ENCODE measurements around the gene IL1RL2.
A peak's percentile ranks its signal among the peaks of the same experiment; 100 is the strongest.

The IL1RL2 gene

GRCh38 chr2:102237176-102237575 is 50.4 kb downstream of the IL1RL2 start:
- H3K4me1 Mint-ChIP-seq, result peaks cover 41% of the 10 kb centered on the region

GRCh38 chr2:102238039-102238756 is 51.4 kb downstream of the IL1RL2 start:
- H3K36me3 Mint-ChIP-seq, result no peaks in the 10 kb centered on the region
- no peaks in the 10 kb centered on the region for H3K9me3 Mint-ChIP-seq
- H3K4me3 Mint-ChIP-seq, result no peak overlapping the region
- H3K27ac Mint-ChIP-seq, result peak overlapping the region; percentile 81
- peaks cover 41% of the 10 kb centered on the region for H3K4me1 Mint-ChIP-seq
- no peaks in the 10 kb centered on the region for H3K27me3 Mint-ChIP-seq

More at GRCh38 chr2:102237176-102237575, 50.4 kb downstream of the IL1RL2 start:
- Mint-ChIP-seq H3K27me3 (no peaks in the 10 kb centered on the region), H3K9me3 (no peaks in the 10 kb centered on the region), H3K4me3 (no peak overlapping the region), H3K27ac (no peak overlapping the region), H3K36me3 (no peaks in the 10 kb centered on the region)

GRCh38 chr2:102238778-102239177 is 52.0 kb downstream of the IL1RL2 start:
- H3K27me3 Mint-ChIP-seq, result no peaks in the 10 kb centered on the region
- H3K4me3 Mint-ChIP-seq, result no peak overlapping the region
- H3K4me1 Mint-ChIP-seq, result peaks cover 39% of the 10 kb centered on the region
- peak overlapping the region; percentile 89 for H3K27ac Mint-ChIP-seq
- no peaks in the 10 kb centered on the region for H3K36me3 Mint-ChIP-seq
- no peaks in the 10 kb centered on the region for H3K9me3 Mint-ChIP-seq

GRCh38 chr2:102239344-102239743 is 52.5 kb downstream of the IL1RL2 start:
- peak overlapping the region; percentile 89 for H3K27ac Mint-ChIP-seq
- H3K4me1 Mint-ChIP-seq, result peaks cover 34% of the 10 kb centered on the region
- H3K36me3 Mint-ChIP-seq, result no peaks in the 10 kb centered on the region
- no peaks in the 10 kb centered on the region for H3K27me3 Mint-ChIP-seq
- H3K9me3 Mint-ChIP-seq, result no peaks in the 10 kb centered on the region
- no peak overlapping the region for H3K4me3 Mint-ChIP-seq

- H3K27me3 Mint-ChIP-seq, result no peaks in the 10 kb centered on the region
- H3K27ac Mint-ChIP-seq, result peak overlapping the region; percentile 65
- H3K36me3 Mint-ChIP-seq, result no peaks in the 10 kb centered on the region
Observed at GRCh38 chr2:102240640-102241370, 54.0 kb downstream of the IL1RL2 start.

GRCh38 chr2:102241616-102242305 is 54.9 kb downstream of the IL1RL2 start:
- no peaks in the 10 kb centered on the region for H3K36me3 Mint-ChIP-seq

More at GRCh38 chr2:102240640-102241370, 54.0 kb downstream of the IL1RL2 start:
- Mint-ChIP-seq H3K4me1 (peaks cover 32% of the 10 kb centered on the region), H3K9me3 (no peaks in the 10 kb centered on the region), H3K4me3 (no peak overlapping the region)

GRCh38 chr2:102245266-102246151 is 58.7 kb downstream of the IL1RL2 start:
- H3K4me3 Mint-ChIP-seq, result no peak overlapping the region
- H3K36me3 Mint-ChIP-seq, result no peaks in the 10 kb centered on the region
- peaks cover 8% of the 10 kb centered on the region for H3K4me1 Mint-ChIP-seq
- H3K27me3 Mint-ChIP-seq, result no peaks in the 10 kb centered on the region
- no peaks in the 10 kb centered on the region for H3K9me3 Mint-ChIP-seq
- peak overlapping the region; percentile 0 for H3K27ac Mint-ChIP-seq

More at GRCh38 chr2:102241616-102242305, 54.9 kb downstream of the IL1RL2 start:
- peaks cover 32% of the 10 kb centered on the region for H3K4me1 Mint-ChIP-seq
- no peak overlapping the region for H3K27ac Mint-ChIP-seq
- H3K9me3 Mint-ChIP-seq, result no peaks in the 10 kb centered on the region
- no peak overlapping the region for H3K4me3 Mint-ChIP-seq
- no peaks in the 10 kb centered on the region for H3K27me3 Mint-ChIP-seq

GRCh38 chr2:102250278-102250821 is 63.5 kb downstream of the IL1RL2 start:
- H3K36me3 Mint-ChIP-seq, result no peaks in the 10 kb centered on the region
- peaks cover 1% of the 10 kb centered on the region for H3K27me3 Mint-ChIP-seq
- no peaks in the 10 kb centered on the region for H3K9me3 Mint-ChIP-seq
- no peak overlapping the region for H3K27ac Mint-ChIP-seq
- peaks cover 30% of the 10 kb centered on the region for H3K4me1 Mint-ChIP-seq
- H3K4me3 Mint-ChIP-seq, result peak overlapping the region; percentile 7

GRCh38 chr2:102251042-102251848 is 64.4 kb downstream of the IL1RL2 start:
- Mint-ChIP-seq H3K27me3 (peaks cover 1% of the 10 kb centered on the region), H3K4me3 (peak overlapping the region; percentile 92), H3K9me3 (no peaks in the 10 kb centered on the region), H3K27ac (peak overlapping the region; percentile 87), H3K4me1 (peaks cover 33% of the 10 kb centered on the region), H3K36me3 (no peaks in the 10 kb centered on the region)

GRCh38 chr2:102251849-102252203 is 65.0 kb downstream of the IL1RL2 start:
- H3K27ac Mint-ChIP-seq, result peak overlapping the region; percentile 30

GRCh38 chr2:102252236-102252635 is 65.4 kb downstream of the IL1RL2 start:
- Mint-ChIP-seq H3K27me3 (peaks cover 1% of the 10 kb centered on the region), H3K4me3 (peak overlapping the region; percentile 44), H3K9me3 (no peaks in the 10 kb centered on the region), H3K27ac (no peak overlapping the region), H3K36me3 (no peaks in the 10 kb centered on the region), H3K4me1 (peaks cover 43% of the 10 kb centered on the region)

More at GRCh38 chr2:102251849-102252203, 65.0 kb downstream of the IL1RL2 start:
- H3K9me3 Mint-ChIP-seq, result no peaks in the 10 kb centered on the region
- H3K4me3 Mint-ChIP-seq, result peak overlapping the region; percentile 92
- H3K4me1 Mint-ChIP-seq, result peaks cover 39% of the 10 kb centered on the region
- H3K27me3 Mint-ChIP-seq, result peaks cover 1% of the 10 kb centered on the region
- H3K36me3 Mint-ChIP-seq, result no peaks in the 10 kb centered on the region

- Mint-ChIP-seq H3K27ac (no peak overlapping the region), H3K4me1 (peaks cover 53% of the 10 kb centered on the region), H3K4me3 (no peak overlapping the region)
Observed at GRCh38 chr2:102253140-102253752, 66.4 kb downstream of the IL1RL2 start.

GRCh38 chr2:102253753-102254150 is 66.9 kb downstream of the IL1RL2 start:
- Mint-ChIP-seq H3K36me3 (peaks cover 3% of the 10 kb centered on the region), H3K4me3 (no peak overlapping the region), H3K27ac (no peak overlapping the region), H3K27me3 (peaks cover 1% of the 10 kb centered on the region), H3K4me1 (peaks cover 58% of the 10 kb centered on the region), H3K9me3 (no peaks in the 10 kb centered on the region)

More at GRCh38 chr2:102253140-102253752, 66.4 kb downstream of the IL1RL2 start:
- H3K9me3 Mint-ChIP-seq, result no peaks in the 10 kb centered on the region
- peaks cover 1% of the 10 kb centered on the region for H3K27me3 Mint-ChIP-seq
- H3K36me3 Mint-ChIP-seq, result no peaks in the 10 kb centered on the region

- peaks cover 60% of the 10 kb centered on the region for H3K4me1 Mint-ChIP-seq
- peak overlapping the region; percentile 63 for H3K4me3 Mint-ChIP-seq
- peak overlapping the region; percentile 81 for H3K27ac Mint-ChIP-seq
- H3K36me3 Mint-ChIP-seq, result peaks cover 3% of the 10 kb centered on the region
- H3K27me3 Mint-ChIP-seq, result no peaks in the 10 kb centered on the region
- no peaks in the 10 kb centered on the region for H3K9me3 Mint-ChIP-seq
Observed at GRCh38 chr2:102256276-102256675, 69.5 kb downstream of the IL1RL2 start.

All from activated naive CD4-positive, alpha-beta T cell treated with anti-CD3 and anti-CD28 coated beads, Interleukin-2, amount 50 U/mL, for 24 hours (primary cell).